Embryonic facial prominence (tissue), 1 donor: ENCODE data around the gene SPATA13.
"Not testable (repeated sequence)": the region's sequence is repeated elsewhere in the genome, so short reads cannot be mapped to it uniquely, and the experiment has no call there.

Experiments used
- DNase-seq: peaks from one replicate; pipeline ENCODE4 v3.0.0-alpha.2; 2016; ENCODE audit errors: extremely low spot score

SPATA13 gene

DNA sequence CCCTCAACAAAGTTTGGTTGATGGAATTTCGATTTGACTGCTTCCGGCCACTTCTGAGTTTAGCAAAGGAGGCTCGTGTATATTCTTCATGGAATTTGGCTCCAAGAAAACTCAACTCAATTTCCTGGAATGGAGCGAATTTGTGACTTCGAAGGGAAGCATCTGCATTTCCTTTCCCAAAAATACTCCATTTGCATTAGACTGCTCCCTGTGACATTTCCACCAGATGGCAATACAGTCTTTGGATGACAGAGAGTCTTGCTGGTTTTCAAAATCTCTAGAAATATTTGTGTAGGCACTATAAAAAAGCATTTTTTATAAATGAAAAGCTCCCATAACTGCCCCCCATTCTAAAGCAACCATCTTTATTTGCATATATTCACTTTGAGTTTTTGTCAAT, 152.9 kb downstream of the SPATA13 start:
- no peak for DNase-seq

DNA sequence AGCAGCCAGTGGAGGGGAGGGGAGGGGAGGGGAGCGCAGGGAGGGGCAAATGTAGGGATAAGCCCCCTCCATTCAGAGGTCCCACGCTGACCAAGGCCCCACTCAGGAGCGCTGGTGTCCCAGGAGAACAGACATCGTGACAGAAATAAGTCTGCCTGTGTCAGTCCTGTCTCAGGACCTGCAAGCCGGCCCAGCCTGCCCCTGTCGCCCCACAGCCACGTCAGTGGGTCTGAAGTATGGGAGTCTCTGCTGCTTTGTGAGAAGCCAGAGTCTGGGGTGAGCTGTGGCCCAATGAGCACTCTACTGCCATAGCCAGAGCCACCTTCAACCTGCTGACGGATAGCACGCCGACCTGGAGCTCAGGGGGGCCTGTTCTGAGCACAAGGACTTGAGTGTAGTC, 157.3 kb downstream of the SPATA13 start:
- not testable (repeated sequence) for DNase-seq

DNA sequence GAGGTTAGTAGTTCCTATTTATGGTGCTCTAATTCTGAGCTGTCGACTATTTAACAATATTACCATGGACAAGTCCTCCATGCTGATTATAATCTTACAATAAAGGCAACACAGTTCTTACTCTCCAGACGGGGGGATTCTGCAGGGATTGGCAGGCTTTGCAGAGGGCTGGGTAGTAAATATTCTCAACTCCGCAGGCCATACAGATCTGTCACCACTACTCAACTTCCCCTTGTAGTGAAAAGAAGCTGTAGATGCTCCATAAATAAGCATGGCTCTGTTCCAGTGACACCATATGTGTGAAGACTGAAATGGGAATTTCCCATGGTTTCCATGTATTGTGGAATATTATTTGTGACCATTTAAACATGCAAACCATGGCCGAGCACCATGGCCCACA, 158.4 kb downstream of the SPATA13 start:
- not testable (repeated sequence) for DNase-seq

DNA sequence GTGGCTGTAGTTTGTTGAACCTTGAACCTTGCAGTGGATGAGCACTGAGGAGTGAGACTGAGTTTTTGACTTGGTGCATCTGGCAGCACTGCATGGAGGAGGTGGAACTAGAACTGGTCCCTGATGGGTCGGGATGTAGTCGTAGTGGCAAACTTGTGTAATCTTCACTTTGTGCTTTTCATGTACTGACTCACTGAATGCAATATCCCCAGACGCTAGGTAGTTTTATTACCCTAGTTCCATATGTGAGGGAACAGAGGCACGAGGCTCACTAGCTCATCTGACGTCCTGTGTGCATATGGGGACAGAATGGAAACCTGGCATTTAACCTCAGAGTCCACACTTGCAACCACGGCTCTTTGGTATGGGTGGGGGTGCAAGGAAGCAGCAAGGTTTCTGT, 159.1 kb downstream of the SPATA13 start:
- not testable (repeated sequence) for DNase-seq

DNA sequence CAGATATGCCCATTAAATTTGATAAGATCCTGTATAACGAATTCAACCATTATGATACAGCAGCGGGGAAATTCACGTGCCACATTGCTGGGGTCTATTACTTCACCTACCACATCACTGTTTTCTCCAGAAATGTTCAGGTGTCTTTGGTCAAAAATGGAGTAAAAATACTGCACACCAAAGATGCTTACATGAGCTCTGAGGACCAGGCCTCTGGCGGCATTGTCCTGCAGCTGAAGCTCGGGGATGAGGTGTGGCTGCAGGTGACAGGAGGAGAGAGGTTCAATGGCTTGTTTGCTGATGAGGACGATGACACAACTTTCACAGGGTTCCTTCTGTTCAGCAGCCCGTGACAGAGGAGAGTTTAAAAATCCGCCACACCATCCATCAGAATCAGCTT, 160.9 kb downstream of the SPATA13 start:
- not testable (repeated sequence) for DNase-seq

DNA sequence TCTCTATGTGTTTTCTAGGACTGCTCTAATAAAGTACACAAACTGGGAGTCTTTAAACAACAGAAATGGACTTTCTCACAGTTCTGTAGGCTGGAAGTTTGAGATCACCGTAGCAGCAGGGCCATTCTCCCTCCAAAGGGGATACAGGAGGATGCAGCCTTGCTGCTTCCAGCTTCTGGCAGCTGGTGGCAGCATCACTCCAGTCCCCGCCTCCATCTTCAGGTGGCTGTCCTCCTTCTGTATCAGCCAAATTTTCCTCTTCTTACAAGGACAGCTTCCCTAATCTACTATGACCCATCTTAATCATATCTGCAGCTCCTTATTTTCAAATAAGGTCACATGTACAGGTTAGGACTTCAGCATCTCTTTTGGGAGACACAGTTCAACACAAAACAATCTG, 161.9 kb downstream of the SPATA13 start:
- not testable (repeated sequence) for DNase-seq

DNA sequence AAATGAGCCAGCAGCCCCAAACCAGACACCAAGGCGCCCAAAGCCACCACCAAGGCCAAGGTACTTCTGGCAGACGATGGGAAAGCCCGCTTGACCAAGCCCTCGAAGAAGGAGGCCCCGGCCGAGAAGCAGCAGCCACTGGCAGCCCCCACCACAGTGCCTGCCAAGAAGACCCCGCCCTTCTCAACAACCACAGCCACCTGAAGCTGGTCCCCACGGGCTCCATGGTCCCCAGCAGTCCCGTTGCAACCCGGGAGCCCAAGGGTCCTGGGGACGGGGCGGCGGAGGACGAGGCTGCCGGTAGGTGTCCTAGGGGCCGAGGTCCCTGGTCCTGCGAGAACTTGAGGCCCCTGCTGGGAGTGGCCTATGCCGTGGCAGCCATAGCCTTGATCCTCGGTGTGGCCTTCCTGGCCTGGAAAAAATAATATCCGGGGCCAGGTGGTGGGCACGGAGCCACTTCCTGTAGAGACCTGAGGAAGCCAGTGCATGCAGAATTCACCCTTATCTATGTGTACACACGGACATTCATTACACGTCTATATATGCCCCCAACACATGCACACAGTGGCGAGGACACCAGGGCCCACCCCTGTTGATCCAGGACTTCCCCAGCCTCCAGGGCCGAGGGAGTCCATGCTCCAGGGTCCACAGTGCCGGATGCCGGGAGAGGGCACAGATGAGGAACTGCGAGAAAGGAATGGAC, 162.7 kb downstream of the SPATA13 start:
- DNase-seq = no peak

DNA sequence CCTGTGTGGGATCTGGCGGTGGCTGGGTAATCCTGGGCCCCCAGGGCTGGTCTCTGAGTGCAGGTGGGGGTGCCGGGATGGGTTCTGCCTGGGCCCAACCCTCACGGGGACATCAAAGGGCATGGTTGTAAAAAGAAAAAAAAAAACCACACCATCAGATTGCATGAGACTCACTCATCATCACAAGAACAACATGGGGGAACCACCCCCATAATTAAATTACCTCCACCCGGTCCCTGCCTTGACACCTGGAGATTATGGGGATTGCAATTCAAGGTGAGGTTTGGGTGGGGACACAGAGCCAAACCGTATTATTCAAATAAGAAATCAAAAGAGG, 163.2 kb downstream of the SPATA13 start:
- DNase-seq = no peak

DNA sequence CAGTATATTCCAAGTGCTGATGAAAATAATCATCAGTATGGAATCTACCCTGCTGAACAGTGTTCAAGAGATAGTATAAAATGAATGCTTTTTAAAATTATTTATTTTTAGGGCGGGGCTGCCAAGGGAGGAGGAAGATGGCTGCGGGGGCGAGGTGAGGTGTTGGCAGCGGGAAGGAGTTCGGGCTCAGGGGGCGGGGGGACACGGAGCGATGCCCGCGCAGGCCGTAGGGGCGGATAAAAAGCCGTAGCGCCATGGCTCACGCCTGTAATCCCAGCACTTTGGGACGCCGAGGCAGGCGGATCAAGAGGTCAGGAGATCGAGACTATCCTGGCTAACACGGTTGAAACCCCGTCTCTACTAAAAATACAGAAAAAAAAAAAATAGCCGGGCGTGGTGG, 167.1 kb downstream of the SPATA13 start:
- not testable (repeated sequence) for DNase-seq

DNA sequence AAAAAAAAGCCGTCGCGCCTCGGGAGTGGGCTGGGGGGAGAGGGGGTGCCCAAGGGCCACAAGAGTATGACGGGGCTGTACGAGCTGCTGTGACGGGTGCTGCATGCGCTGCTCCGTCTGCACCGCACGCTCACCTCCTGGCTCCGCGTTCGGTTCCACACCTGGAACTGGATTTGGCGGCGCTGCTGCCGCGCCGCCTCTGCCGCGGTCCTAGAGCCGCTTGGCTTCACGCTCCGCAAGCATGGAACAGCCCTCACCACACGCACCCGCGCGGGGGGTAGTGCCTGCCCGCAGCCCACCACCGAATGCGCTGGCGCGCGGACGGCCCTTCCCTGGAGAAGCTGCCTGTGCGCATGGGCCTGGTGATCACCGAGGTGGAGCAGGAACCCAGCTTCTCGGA, 167.6 kb downstream of the SPATA13 start:
- DNase-seq = no peak

DNA sequence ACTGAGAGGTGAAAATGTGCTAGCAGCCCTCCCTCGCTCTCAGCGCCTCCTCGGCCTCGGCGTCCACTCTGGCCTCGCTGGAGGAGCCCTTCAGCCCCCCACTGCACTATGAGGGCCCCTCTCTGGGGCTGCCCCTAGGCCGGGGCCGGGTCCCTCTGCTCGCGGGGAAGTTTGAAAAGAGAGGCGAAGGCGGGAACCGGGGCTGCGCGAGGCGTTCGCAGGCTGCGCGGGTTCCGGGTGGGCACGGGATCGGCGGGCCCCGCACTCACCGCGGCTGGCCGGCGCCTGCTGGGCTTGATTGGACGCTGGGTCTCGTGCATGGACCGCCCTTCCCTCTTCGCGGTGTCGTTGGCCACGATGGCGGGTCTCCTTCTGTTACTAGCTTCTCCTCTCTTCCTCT, 178.2 kb downstream of the SPATA13 start:
- no peak for DNase-seq

DNA sequence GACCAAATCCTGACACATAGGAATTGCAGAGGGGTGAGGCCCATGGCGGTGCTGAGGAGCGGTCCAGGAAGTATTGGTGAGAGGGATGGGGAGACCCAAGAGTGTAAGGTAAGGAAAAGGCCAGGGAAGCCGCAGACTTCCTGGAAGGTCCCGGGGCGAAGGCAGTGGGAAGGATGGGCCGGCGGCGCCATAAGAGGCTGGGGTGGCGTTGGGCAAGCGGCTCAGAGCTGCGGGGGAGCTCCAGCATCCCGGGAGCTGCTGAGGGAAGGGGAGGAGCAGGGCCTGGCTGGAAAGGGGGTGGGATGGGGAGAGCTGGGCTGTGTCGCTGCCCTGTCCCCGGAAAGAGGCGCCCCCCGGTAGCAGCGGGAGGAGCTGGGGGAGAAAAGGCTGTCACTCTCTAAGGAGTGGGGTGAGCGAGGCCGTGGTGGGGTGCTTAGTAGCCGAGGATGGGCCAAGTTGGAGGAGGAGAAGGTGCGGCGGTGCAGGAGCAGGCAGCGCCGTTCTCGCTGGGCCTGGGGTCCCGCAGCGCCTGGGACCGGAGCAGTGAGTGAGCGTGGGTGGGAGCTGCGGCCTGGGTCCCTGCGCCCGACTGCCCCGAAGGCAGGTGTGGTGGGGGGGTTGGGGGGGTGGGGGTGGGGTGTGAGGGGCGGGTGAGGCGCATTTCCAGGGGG, 179.6 kb downstream of the SPATA13 start:
- DNase-seq = no peak

DNA sequence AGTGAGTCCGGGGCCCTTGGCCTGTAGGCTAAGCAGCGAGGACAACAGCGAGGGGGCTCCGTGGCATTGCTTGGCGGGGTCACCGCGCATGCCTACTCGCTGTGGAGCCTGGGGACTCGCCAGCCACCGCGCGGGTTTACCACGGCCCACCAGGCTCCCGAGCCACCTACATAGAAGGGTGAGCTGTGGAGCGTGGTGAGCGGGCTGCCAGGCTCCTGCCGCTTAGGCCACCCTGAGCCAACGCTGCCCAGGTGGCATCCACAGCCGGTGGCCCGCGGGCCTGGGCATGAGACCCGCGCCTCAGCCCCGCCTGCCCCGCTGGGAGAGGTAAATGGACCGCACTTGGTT, 180.1 kb downstream of the SPATA13 start:
- DNase-seq = no peak

DNA sequence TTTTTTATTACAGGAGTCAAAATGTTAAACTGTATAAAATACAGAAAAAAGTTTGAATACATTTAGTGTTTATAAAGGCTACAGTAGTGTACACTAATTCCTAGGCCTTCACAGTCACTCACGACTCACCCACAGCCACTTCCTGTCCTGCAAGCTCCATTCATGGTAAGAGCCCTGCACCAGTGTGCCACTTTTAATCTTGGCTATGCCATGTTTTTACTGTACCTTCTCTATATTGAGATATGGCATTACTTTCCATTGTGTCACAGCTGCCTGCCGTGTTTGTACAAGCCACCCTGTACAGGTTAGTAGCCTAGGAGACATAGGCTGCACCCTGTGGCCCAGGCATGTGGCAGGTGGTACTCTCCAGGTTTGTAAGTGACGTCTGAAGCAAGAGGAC, 180.9 kb downstream of the SPATA13 start:
- no peak for DNase-seq

DNA sequence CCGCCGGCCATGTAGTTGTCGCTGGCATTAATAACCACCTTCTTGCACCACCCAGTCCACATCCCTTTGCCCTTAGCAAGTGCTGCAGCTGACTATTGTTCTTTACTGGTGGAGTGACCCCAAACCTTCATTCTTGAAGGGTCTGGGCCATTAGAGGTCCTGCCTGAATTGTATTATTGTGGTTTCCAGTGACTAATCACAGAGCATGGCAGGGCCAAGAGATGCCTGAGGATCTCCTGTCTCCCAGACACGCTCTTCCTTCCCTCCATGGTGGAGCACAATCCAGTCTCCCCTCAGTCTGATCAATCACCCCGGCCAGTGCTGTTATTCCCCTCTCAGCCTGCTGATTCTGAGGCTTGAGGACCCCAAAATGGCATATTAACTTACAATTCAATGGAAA, 187.9 kb downstream of the SPATA13 start:
- DNase-seq = no peak

DNA sequence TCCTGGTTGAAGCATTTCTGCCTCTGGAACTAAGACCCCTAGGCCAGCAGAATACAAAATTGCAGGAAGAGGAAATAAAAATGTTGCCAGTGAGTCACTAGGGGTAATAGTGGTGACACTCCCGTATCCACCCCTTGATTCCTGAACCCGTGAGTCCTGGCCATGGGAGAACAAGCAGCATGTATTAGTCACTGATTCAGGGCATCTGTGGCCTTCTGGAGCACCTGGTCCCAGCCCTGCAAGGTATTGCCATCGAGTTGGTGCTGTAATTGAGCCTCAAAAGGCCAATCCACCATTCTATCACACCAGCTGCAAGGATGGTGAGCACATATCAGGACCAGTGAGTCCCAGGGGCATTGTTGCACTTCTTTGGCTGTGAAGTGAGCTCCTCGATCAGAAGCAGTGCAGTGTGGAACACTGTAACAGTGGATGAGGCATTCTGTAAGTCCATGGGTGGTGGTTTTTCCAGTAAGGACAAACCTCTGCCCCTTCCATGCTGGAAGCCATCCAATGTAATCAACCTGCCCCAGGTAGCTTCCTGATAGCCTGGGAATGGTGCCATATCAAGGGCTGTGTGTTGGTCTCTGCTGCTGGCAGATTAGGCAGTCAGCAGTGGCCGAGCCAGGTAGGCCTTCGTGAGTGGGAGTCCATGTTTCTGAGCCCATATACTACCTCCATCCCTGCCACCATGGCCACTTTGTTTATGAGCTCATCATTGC, 188.4 kb downstream of the SPATA13 start:
- no peak for DNase-seq

DNA sequence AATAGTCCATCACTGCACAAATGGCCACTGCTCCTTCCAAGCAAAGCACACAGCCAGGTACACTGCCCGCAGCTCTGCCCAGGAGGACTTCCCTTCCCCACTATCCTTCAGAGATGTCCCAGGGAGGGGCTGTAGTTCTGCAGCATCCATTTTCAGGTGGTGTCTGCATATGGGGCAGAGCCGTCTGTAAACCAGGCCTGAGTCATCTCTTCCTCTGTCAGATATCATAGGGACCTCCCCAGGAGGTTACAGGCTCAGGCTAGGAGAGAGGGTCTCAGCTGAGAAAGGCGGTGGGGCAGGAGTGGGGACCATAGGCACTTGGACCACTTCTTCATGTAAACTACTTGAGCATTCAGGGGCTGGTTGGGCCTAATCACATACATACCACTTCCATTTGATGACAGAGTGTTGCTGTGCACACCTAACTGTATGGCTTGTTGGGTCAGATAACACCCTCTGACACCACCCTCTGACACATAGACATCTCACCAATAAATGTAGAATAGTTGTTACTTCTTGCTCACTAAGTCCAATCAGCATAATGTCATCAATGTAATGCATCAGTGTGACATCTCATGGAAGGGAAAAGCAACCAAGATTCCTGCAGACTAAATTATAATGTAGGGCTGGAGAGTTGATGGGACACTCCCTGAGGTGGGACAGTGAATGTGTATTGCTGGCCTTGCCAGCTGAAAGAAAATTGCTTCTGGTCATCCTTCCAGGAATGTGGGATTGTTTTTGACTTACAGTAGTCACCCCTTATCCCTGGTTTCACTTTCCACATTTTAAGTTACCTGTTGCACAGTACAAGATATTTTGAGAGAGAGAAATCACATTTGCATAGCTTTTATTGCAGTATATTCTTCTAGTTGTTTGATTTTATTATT, 189.5 kb downstream of the SPATA13 start:
- not testable (repeated sequence) for DNase-seq

DNA sequence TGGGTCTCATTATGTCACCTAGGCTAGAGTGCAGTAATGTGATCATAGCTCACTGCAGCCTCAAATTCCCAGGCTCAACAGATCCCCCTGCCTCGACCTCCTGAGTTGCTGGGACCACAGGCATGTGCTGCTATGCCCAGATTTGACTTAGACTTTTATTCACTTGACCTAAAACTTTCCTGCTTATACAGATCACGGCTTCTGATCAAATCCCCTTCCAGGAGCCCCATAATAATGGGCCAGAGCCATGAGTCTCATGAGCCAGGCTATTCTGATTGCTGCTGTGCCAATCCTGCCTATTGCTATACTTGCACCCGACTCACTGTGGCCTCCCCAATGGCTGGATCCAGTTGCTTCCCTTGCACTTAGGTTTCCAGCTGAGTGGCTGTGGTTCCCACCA, 190.9 kb downstream of the SPATA13 start:
- no peak for DNase-seq

DNA sequence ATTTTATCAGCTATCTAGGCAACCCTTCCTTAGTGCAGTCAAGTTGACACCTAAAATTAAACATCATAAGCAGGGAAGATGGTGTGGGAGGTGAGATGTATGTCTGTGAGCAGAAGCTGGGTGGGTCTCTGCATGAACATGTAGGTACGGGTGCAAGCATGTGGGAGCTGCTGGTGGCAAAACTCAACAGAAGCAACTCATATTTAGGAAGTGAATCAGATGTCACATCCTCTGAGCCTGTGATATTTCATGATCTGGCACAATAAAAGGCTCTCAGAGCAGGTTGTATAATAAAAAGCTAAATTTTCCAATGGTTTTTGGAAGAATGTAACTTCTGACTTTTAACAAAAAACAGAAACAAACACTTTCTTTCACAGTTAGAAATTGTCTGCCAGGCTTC, 193.2 kb downstream of the SPATA13 start:
- no peak for DNase-seq

DNA sequence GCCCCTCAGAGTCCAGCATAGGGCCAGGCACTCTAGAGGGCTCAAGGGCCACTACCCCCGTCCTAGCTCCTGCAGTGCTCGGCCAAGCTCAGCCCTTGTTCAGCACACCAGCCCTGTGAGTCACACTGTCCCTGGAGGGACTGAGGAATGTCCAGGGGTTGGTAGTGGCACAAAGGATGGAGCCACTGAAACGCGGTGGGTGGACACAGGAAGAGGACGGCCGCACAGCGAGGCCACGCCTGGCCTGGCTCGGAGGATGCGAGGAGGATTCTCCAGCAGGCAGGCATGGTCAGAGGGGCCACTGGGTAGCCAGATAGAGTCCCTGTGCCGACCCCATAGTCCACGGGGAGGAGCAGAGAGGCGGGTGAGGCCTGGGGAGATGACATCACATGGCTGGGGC, 194.6 kb downstream of the SPATA13 start:
- DNase-seq = no peak

DNA sequence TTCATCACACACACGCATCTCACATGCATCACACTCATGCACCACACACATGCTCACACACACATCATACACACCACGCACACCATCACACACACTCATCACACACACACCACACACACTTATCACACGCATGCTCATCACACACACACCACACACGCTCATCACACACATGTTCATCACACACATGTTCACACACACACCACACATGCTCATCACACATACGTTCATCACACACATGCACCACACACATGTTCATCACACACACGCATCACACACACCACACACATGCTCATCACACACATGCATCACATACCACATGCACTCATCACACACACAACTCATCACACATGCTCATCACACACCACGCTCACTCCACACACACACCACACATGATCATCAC, 195.8 kb downstream of the SPATA13 start:
- DNase-seq = no peak
